Activated CD4-positive, CD25-positive, alpha-beta regulatory T cell treated with anti-CD3 and anti-CD28 coated beads, Interleukin-2, amount 50 U/mL, for 24 hours (primary cell): Measurements from ENCODE around the gene ANO7.

Experiments
- ATAC-seq, 2 donors: fragments of 150-1000 bp; cut with Tn5 transposase; one replicate each; pipeline ENCODE4 v1.10.0; 2021; ENCODE audit warnings: mild to moderate bottlenecking in 1 of 2, moderate library complexity in 1 of 2

ANO7 gene

DNA sequence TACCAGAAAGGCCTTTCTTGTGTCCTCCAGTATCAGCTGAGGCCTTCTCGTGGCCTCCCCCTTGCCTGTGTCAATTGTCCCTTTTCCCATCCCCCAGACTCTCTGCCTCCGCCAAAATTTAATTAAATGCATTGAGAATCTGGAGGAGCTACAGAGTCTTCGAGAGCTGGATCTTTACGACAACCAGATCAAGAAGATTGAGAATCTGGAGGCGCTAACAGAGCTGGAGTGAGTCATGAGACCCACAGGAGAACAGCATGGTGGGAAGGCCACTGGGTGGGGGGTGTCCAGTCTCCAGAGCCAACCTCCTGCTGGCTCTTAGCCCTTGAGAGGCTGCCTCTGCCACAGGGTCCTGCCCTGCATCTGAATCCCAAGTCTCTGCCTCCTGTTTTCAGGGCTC is 29.4 kb upstream of the ANO7 start:
- ATAC-seq: no peak

DNA sequence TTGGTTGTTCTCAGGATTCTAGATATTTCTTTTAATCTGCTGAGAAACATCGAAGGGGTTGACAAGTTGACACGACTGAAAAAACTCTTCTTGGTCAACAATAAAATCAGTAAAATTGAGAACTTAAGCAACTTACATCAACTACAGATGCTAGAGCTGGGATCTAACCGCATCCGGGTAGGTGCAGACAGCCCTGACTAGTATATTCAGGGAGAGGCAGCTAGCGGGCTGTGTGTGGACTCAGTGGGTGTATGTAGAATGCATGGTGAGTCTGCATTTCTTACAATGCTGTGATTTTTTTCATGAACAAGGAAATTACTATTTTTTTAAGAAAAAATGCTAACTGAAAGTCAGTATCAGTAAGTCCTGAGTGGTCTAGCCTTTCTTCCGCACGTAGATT is 28.2 kb upstream of the ANO7 start:
- ATAC-seq: no peak

DNA sequence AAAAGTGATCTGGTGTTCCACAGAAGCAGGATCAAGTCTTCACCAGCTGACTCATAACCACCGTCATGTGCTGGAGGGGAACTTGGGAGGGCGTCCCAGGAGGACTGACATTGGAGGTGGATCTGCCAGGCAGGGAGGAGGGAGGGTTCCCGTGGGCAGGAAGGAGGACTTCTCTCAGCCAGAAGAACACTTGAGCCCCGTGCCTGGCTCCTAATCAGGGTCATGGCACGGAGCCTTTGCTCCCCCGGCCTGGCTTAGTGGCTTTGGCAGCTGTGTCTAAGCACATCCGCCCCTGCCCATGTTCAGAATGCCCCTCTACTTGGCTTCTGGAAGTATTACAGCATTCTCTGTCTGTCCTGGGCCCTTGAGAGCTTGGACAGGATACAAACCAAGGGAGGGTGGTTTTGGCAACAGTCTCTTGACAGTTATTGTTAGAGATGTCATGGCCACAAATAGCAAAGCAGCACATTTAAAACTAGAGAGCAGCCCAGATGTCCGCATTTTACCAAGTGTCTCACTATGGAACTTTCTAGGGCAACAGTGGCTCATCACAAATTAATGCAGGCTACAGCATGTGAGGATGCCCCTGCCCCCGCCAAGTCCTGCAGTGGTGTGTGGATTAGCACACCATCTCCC is 26.7 kb upstream of the ANO7 start:
- no peak for ATAC-seq

DNA sequence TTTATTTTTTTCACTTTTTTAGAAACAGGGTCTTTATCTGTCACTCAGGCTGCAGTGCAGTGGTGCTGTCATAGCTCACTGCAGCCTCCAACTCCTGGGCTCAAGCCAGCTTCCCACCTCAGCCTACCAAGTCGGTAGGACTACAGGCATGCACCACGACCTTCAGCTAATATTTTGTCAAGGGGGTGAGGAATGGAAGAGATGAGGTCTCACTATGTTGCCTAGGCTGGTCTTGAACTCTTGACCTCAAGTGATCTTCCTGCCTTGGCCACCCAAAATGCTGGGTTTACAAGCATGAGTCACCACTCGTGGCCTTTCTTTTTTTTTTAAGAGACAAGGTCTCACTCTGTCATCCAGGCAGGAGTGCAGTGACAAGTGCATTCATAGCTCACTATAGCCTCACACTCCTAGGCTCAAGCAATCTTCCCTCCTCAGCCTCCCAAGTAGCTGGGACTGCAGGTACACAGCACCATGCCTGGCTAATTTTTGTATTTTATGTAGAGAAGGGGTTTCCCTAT is 24.8 kb upstream of the ANO7 start:
- ATAC-seq: peak in 1 of 2 donors; percentile 17

DNA sequence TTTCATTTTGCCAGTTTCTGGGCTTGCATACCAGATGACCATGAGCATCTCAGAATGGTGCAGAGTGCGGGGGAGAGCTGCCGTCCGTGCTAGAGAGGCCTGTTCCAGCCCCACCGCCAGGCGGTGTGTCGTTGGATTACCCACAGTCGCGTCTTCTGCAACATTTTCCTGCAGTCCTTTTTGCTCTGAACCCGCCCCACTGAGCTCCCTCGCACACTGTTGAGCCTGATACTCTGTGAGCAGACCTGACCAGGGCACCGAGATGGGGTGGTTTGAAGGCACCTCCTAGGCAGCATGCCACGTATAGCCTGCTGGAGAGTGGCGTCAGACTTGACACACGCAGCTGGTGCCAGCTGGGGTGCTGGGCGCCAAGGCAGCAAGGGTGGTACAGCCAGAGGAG is 20.1 kb upstream of the ANO7 start:
- ATAC-seq: no peak

DNA sequence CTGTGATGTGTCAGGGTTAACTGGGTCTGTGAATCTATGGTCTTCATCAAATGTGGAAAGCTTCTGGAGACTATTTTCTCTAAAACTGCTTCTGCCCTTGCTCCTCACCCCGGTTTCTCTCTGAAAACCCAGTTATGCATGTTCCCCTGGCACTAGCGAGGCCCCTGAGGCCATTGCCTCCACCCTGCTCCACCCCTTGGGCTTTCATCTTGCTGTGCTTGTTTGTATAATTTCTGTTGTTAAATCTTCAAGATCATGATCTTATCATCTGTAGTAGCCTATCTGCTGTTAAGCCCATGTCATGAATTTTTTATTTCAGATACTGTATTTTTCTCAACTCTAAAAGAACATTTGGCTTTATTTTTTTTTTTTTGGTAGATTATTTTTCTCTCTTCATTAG is 14.9 kb upstream of the ANO7 start:
- ATAC-seq: no peak

DNA sequence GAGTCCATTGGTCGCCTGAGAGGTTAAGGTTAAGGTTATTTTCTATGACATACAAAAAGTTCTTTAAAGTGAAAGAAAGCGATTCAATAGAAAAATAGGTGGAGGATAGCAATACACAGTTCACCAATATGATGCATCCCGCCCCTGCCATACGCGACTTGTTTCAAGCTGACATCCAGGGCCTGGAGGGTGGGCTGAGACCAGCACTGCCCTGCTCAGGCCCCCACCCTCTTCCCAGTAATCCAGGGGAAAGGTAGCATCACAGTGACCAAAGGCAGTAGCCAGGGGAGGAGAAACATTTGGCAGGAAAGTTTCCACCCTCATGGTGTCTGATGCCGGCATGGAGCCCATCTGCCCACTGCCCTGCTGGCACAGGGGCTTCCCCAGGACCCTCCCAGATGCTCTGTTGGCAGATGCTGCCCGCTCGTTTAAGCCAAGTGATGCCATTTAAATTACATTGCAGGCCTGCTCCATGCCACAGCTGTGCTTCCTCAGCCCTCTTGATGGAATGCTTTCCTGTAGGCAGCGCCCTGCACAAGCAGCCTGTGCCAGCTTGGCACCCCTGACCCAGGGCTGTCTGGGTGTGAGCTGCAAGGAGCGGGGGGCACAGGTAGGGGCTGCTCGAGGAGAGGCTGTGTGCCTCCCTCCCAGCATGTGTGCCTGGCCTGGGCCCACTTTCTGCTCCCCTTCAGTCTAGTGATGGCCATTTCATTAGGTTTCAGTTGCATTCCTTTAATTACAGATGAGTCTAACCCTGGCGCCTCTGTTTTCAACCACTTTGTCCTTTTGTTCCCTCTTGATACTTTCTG is 10.7 kb upstream of the ANO7 start:
- ATAC-seq: no peak

DNA sequence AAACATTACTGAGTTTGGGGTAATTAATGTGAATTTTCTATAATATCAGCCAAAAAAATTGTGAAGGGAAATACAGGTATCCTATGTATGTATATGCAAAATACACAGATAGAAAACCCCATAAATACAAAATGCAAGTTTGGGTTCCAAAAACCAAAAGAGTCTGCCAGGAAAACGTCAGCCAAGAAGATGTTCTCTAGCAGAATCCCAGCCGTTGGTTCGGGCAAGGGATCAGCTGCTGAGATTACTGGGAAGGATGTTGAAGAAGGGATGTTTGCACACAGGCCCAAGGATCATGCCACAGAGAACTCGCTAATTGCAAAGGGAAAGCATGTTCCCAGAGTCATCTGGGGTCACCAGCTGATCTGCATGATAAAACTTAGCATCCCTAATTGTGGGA is 9.5 kb upstream of the ANO7 start:
- no peak for ATAC-seq

DNA sequence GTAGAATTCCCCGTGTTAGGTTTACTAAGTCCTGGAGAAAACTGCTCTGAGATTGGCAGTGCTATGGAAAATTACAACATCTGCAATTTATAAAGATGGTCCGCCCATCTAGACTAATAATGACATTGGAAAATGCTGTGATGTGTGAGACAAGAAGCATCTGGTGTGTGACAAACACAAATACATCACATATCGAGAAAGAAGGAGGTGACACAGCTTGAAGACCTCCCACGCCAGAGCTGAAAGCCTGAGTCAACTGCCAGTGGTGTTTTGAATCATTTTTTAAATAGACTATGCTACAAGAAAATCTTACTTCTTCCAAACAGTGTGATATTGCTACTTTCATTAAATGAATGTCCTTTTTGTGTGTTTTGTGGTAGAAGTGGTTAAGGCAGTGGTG is 8.6 kb upstream of the ANO7 start:
- peak; percentile 95 for ATAC-seq

DNA sequence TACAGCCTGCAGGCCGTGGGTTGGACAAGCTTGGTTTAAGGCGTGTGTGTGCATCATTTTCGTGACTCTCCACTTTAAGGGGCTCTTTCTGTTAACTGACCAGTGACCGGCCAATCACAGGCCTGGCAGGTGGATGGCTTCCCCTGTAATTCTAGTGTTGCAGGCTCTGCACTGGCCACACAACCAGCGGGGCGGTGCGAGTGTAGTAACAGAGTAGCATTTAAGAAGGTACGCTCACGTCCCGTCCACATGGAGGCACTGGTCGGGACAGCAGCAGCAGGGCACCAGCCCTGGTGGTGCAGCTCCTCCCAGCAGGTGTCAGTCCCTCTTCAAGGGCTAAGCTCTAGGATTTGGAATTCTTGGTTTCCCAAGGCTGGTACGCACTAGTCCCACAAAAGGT is 8.0 kb upstream of the ANO7 start:
- no peak for ATAC-seq

DNA sequence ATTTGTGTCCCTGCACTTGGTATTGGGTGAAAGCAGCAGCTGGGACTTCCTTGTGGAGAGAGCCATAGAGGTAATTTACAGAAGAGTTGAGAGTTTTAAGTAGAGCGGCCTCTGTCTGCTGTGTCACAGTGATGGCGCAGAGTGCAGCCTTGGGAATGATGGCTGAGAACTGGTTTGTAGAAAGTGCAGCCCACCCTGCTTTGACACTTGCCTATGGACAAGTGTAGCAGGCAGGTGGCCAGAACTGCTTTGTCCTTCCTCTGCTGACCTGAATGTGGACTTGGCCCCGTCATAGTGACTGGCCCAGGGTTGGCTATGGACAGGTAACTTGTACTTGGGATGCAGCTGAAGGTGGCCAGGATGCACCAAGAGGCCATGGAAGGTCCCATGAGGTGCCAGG is 6.4 kb upstream of the ANO7 start:
- ATAC-seq: no peak

DNA sequence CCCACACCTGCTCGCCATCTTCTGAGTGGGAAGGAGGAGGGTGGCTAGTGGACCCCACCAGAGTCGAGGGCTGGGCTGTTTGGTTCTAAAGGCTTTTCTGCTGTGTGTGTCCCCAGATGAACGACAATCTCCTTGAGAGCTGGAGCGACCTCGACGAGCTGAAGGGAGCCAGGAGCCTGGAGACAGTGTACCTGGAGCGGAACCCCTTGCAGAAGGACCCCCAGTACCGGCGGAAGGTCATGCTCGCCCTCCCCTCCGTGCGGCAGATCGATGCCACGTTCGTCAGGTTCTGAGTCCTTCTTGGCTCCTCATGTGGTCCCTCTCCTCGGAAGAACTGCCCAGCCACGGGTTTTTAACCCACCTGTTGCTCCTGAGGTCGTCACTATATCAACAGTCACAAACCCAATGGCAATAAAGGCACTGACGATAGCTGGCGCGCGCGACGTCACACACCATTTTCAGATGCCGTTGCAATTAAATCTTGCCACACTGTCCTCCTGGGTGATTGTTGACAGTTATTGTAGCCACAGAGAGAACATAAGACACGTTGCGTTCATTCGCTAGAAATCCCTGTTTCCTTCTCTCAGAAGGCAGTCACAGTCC is 5.8 kb upstream of the ANO7 start:
- no peak for ATAC-seq

DNA sequence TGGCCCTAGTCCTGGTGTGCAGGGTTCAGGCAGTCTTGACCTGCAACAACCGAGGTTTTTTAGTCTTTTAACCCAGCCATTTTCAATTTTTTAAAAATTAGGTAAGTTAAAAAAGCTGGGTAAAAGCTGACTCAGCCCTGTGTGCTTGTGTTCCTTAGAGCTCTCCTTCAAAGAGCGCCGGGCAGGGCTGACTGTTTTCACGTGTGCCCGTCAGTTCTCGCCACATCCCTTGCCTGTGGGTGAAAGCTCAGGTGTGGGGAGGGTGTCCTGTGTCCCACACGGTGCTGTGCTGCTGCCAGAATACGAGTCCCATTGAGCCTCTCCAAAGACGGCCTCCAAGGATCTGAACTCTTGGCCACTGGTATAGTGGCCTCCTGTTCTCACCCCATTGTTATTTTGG is 5.3 kb upstream of the ANO7 start:
- ATAC-seq: no peak

DNA sequence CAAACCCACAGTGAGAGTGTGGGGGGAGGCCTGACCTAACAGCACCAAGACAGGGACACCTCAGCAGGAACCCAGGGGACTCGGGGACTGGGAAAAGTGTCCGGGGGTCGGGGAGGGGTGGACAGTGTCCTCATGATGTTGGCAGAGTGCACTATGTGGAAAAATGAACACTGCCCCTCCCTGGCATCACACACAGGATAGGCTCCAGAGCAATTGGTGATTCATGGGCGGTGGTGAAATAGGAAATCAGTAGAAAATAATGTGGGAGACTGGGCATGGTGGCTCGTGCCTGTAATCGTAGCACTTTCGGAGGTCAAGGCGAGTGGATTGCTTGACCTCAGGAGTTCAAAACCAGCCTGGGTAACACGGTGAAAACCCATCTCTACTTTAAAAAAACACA is 3.6 kb upstream of the ANO7 start:
- ATAC-seq: no peak

DNA sequence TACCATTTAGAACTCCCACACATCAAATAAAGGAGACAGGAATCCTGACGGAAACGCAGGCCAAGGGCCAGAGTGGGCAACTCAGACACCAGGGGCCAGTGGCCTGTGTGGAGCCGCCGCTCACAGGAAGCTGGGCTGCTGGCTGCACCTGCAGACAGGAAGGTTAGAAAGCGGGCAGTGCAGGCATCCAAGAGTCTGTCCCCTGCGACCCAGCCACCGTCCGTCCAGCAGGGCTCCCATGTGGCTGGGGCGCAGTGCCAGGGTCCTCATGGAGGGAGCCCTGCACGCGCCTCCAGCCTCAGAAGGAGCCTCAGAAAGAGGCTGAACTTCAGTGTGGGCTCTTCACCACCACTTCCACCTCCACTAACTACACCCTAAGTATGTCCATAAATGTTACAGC is 2.5 kb upstream of the ANO7 start:
- no peak for ATAC-seq

DNA sequence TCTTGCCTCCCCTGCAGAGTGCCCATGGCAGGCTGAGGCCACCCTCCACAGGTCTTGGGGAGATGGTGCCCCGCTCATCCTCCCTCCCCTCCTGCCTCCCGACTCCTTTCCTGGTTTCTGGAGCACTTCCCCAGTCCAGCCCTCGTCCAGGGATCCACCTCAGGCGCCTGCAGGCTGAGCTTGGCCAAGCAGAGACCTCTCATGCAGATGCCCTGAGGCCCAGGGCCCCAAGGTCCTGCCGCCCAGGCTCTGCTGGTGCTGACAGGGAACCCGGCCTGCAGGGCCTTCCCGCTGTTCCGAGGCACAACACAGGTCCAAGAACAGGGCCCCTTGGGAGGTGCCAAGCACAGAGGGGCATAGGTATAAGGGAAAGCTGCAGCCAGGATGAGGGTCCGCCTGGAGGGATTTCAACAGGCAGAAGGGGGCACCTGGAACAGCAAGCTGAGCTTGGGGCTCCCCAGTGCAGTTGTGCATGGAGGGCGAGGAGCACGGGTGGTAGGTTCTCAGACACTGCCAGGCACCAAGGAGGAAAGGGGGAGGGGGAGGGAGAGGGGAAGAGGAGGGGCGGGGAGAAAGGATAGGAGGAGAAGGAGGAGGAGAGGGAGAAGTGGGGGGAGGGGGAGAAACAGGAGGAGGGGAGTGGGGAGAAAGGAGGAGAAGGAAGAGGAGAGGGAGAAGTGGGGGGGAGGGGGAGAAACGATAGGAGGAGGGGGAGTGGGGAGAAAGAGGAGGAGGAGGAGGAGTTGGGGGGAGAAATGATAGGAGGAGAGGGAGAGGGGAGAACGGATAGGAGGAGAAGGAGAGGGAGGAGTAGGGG is 1.2 kb upstream of the ANO7 start:
- ATAC-seq: no peak

DNA sequence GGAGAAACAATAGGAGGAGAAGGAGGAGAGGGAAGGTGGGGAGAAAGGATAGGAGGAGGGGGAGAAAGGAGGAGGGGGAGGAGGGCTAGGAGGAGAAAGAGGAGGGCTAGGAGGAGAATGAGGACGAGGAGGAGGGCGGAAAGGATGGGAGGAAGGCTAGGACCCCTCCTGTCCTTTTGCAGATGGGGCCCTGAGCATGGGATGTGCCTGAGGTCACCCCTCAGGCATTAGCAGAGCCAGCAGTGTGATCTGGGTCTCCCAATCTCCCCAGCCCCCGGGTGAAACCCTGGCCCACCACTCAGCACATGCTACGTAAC is 601 bp upstream of the ANO7 start:
- no peak for ATAC-seq

DNA sequence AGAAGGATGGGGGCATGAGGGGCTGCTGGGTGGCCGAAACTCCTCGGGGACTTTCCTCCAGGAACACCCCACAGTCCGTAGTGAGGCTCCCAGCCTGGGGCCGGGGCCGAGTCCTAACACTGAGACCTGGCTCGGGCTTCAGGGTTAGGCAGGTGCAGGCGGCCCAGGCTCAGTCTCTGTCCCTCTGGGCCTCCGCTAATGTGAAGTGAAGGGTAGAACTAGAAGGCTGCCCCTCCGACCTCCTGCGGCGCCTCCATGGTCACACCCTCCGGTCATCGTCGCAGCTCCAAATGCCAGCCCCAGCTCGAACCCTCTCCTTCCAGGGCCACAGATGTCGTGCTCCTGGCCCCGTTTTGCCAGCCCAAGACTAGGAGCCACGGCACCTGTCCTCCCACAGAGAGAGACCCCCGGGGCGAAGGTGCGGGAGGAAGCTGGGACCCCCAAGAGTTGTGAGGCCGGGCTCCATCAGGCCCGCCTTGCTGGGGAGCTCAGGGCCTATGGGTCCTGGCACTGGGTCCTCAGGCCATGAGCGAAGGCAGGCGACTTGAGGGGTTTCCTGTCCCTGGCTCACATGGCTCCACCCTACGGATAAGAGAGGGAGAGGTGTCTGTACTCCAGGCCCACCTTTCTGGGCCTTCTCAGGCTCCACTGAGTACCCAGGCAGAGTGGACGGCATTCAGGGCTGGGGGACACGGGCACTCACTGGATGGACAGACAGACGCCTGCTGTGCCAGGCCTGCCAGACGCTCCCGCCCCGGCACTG is 797 bp downstream of the ANO7 start:
- ATAC-seq: no peak

DNA sequence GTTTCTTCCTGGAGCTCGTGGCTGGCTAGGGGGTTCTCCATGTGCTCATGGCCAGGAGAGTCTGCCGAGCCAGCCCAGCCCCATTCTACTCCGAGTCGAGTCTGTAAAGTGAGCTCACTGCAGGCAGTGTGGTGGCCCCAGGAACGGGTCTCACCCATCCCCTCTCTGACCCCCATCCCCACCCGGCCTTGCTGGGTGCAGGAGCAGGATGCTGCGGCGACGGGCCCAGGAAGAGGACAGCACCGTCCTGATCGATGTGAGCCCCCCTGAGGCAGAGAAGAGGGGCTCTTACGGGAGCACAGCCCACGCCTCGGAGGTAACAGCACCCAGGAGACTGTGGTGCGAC is 1.4 kb downstream of the ANO7 start:
- ATAC-seq: no peak

DNA sequence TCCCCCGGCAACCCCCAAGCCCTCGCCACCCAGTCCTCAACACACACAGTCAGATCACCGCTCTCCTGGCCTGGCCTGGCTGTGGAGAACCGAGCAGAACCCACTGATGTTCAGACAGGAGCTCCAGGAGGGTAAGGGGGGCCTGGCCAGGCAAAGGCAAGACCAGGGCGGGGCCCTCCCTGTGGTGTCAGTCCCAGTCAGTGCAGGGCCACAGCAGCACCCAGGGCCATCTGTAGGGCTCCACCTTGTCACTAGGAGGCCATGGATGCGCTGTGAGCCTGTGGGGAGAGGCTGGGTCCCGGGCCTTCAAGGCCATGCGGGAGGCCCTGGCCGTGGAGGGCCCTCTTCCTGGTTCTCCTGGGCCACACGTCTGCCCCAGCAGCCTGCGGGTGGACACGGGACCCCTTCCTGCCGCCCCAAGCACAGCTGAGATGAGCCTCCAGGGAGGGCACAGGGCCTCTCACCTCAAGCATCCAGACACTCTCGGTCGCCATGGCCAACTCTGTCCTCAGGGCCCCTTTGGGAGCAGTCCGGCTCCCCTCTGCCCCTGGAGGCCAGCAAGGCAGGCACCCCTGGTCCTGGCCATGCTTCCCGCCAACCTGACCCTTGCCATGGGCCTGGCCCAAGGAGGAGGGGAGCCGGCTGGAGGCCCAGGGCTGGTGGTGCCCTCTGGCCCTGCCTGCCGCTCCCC is 2.0 kb downstream of the ANO7 start:
- no peak for ATAC-seq

DNA sequence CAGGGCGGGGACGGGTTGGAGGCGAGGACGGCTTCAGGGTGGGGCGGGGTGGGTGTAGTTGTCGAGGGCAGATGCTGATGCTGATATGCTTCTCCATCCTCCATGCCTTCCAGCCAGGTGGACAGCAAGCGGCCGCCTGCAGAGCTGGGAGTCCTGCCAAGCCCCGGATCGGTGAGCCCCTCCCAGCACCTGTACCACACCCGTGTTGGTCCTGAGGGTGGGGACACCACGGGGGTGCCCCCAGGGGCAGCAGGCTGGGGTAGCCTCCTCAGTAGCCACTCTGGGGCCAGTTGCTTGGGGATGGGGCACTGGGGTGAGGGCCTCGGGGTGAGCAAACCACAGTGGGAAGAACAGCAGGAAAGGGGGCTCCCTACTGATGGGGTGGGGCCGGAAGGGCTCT is 2.6 kb downstream of the ANO7 start:
- no peak for ATAC-seq

DNA sequence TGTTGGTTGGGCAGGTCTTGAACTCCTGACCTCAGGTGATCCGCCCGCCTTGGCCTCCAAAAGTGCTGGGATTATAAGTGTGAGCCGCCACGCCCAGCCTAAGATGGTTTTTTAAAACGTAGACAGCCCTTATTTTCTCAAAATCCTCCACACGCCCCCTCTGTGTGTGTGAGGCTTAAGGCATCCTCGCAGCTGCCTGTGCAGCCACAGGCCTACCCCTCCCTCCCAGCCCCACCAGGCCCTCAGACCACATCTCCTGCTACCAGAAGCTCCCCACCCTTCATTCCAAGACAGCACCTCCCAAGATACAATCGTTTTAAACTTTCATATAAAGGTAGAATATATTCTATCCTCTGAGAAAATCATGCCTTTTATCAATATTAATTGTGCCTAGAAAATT is 4.8 kb downstream of the ANO7 start:
- no peak for ATAC-seq
